Subcutaneous adipose tissue (tissue), 4 donors: ENCODE measurements around the gene C1QTNF6. TPM values are rescaled to one million over a fixed set of nuclear protein-coding genes. Genes with fewer than 3 reads are reported as not detected.

Experiments used
- CTCF ChIP-seq: fragments of 450-650 bp; IDR thresholded peaks from one replicate; pipeline ENCODE4 v1.5.1; 2016; ENCODE audit warnings: low read depth, mild to moderate bottlenecking, control low read depth, antibody characterized with exemption, moderate library complexity
- total RNA-seq, 4 donors: library from RNA; depleted of rRNA; stranded (reverse); fragments of >200 nt; gene quantifications; one replicate each; pipeline ENCODE4 v1.1.0, GENCODE V29; 2016

Gene C1QTNF6
- total RNA-seq, 4 donors from 2014 or later, result 0.33 to 3.2 (median 2.4) TPM

DNA sequence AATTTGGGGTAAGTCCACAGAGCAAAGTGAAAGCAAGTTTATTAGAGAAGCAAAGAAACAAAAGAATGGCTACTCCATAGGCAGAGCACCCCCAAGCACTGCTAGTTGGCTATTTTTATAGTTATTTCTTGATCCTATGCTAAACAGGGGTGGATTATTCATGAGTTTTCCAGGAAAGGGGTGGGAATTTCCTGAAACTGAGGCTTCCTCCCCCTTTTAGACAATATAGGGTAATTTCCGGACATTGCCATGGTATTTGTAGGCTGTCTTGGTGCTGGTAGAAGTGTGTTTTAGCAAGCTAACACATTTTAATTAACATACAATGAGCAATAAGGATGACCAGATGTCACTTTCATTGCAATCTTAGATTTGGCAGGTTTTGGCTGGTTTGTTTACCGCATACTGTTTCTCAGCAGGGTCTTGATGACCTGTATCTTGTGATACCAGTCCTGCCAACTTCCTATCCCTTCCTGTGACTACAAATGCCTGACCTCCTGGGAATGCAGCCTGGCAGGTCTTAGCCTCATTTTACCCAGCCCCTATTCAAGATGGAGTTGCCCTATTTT lies 937 bp upstream of the C1QTNF6 start:
- TF ChIP-seq CTCF, result no peak

GRCh38 chr22:37187552-37187890 lies 526 bp downstream of the C1QTNF6 start:
- TF ChIP-seq CTCF, result no peak

DNA sequence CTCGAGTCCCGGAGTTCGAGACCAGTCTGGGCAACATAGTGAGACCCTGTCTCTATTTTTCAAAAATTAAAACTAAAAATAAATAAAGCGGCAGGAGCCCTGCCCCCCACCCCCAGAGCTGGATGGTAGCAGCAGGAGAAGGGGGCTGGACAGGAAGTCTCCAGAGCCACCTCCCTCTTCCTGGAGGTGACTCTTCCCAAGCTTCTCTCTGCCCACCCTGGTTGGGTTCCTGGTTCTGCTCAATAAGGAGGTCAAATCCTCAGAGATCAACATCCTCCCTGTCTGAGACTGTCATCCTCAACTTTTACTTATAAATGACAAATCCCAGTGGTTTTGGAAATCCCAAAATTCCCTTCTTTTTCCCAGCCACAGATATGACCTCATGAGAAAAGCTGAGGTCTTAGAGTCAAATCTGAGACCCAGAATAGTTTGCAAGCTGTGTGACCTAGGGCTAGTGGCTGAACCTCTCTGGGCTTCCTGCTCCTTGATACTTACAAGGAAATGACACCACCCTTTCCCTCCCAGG lies 987 bp downstream of the C1QTNF6 start:
- TF ChIP-seq CTCF, result no peak

- no peak for TF ChIP-seq CTCF
Observed at GRCh38 chr22:37186228-37186996, 1.6 kb downstream of the C1QTNF6 start.

- TF ChIP-seq CTCF, result no peak
Observed at GRCh38 chr22:37185646-37186227, 2.3 kb downstream of the C1QTNF6 start.

DNA sequence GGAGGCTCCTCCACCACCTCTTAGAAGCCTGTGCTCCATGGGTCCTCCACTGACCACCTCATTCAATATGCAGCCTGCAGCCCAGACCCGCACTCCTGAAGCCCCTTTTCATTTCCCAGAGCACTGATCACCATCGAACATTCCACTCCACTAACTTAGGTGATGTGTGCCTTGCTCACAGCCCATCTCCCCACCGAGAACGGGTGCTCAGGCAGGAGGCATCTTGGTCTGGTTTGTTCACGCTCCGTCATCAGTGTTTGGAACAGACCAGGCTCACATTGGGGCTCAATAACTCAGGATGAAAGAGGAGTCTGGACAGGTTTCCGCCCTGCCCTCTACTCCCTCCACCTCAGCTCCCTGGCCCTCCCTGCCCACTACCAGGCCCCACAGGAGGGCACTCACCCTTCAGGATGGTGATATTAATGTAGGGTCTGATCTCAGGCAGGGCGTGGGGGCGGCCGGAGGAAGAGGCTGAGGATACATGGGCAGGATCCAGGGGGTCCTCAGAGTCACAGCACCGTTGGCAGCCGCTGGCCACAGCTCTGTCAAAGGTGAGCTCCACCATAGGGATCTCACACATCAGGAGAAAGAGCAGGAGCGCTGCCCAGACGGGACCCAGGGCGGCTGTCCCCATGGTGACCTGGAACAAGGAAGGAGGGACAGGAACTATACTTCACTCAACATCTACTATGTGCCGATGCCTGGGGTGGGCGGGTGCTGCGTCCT lies 3.1 kb downstream of the C1QTNF6 start:
- no peak for TF ChIP-seq CTCF

DNA sequence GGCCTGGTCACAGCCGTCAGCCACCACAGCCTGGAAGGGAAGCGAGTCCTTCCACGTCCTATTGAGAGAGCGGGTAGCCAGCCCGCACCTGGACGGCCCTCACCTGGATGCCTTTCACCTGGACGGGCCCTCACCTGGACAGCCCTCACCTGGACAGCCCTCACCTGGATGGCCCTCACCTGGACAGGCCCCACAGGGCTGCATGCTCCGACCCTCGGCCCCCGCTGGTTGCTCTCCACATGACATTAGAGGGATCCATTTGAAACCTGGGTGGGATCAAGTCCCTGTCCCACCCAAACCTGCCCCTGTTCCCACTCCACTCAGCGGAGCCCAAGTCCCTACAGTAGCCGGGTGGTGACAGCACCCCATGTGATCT lies 3.7 kb downstream of the C1QTNF6 start:
- TF ChIP-seq CTCF, result no peak
